NCI-H524 treated with DMSO at 0.1 percent for 48 hours (cell line): ENCODE data around the gene SAMHD1.
A peak's percentile ranks its signal among the peaks of the same experiment; 100 is the strongest.
"Not testable (repeated sequence)": the region's sequence is repeated elsewhere in the genome, so short reads cannot be mapped to it uniquely, and the experiment has no call there.

Source experiments
- DNase-seq: peaks from one replicate; lab custom pipeline; 2025; lab: John Stamatoyannopoulos, UW

The SAMHD1 gene

DNA sequence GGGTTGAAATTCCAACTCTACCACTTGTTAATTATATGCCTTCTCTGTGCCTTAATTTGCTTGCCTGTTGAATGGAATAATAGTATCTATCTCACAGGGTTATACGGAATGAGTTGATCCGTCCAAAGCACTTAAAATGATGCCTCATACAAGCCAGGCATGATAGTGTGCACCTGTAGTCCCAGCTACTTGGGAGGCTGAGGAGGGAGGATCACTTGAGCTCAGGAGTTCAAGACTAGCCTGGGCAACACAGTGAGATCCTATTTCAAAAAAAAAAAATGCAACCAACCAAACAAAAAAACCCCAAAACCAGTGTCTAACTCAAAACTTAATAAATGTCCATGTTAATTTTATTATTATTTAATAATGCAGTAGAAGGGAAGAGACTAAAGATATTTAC, 35.3 kb downstream of the SAMHD1 start:
- DNase-seq = no peak

DNA sequence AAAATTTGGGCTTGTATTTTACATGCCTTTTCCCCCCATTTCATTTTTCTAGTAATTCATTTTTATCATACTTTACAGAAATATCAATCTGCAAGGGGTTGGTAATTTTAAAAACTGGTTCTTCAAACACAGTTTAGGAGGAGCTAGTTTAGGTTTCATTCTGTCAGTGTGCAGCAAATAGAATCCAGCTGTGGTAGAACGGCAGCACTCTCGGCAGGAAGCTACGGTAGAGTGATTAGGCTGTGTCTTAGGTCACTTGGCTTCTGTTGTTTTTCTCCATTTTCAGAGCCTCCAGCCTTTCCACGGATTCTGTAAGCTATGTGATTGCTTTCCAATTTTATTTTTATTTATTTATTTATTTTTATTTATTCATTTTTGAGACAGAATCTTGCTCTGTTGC, 42.9 kb downstream of the SAMHD1 start:
- no peak for DNase-seq

DNA sequence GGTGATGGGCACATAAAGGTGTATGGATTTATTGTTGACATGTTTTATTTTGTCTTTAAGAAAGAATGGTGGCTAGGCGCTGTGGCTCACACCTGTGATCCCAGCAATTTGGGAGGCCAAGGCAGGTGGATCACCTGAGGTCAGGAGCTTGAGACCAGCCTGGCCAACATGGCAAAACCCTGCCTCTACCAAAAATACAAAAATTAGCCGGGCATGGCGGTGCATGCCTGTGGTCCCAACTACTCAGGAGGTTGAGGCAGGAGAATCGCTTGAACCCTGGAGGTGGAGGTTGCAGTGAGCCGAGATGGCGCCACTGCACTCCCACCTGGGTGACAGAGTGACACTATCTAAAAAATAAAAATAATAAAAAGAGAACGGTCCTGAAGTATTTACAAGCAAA, 45.4 kb downstream of the SAMHD1 start:
- not testable (repeated sequence) for DNase-seq

DNA sequence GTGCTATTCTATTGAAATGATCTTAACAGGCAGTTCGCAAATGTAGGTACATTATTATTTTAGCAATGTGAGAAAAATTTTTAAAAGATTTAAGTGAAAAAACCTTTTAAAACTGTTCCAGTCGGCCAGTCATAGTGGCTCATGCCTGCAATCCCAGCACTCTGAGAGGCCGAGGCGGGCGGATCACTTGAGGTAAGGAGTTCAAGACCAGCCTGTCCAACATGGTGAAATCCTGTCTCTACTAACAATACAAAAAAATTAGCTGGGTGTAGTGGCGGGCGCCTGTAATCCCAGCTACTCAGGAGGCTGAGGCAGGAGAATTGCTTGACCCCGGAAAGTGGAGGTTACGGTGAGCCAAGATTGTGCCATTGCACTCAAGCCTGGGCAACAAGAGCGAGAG, 45.9 kb downstream of the SAMHD1 start:
- not testable (repeated sequence) for DNase-seq

DNA sequence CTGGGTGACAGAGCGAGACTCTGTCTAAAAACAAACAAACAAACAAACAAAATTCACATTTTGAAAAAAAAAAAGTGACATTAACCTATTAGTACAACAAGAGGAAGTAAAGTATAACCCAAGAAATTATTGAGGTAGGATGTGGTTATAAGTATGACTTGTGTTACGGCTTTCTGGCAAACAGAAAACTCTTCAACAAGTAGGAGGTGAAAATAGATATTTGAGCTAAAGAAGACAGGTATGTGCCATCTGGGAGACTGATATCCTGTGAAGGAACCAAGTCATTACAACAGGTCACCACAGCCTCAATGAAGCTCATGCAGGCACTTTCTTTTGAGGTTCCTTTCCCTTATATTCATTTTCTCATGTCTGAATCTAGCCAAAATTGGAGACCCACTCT, 46.8 kb downstream of the SAMHD1 start:
- no peak for DNase-seq

DNA sequence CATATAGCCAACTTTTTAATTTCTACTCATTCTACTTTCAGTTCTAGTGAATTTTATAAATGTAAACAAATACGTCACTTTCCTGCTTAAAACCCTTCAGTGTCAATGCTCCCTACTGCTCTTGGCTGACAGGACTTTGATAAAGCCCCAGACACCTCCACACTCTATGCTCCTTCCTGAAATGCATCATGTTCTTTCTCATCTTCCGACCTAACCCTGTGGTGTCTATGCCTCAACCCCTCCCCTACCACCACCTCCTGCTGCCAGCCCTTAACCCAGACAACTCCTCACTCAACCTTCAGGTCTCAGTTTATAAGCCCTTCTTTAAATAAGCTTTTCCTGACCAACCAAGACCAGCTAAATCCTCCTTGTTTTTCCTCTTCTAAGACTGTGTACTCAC, 56.5 kb downstream of the SAMHD1 start:
- no peak for DNase-seq

DNA sequence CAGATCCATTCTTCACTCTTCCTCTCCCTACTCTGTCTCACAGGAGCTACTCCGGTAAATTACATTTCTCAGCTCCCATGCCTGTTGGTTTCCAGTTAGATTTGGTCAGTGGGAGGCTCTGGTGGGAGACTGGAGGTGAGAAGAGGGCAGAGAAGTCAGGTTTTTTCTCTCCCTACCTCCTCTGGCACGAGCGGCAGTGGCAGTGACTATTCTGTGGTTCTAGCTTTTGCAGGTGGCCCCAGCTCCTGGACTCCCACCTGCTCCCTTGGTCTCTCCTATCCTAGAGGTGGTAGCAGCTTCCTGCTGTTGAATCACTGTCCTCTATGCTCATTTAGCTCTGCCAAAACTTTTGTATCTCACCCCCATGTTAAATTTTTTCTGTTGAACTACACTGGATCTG, 57.7 kb downstream of the SAMHD1 start:
- DNase-seq = no peak

DNA sequence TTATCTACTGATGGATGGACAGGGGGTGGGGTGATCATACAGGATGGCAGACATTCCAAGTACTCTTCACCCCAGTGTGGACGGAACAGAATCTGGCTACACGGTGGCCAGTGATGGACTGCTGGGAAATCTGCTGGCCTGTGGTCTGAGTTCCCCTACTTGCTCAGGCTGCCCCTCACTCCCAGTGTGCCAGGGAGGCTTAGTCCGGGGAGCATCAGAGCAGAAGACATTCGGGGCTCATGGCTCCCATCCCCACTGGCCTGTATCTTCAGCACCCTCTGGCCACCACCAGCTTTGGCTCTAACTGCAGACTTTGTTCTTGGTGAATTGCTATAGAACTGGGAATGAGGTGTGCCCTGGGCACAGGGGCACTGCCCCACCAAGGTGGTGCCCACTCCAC, 60.3 kb downstream of the SAMHD1 start:
- DNase-seq = no peak

DNA sequence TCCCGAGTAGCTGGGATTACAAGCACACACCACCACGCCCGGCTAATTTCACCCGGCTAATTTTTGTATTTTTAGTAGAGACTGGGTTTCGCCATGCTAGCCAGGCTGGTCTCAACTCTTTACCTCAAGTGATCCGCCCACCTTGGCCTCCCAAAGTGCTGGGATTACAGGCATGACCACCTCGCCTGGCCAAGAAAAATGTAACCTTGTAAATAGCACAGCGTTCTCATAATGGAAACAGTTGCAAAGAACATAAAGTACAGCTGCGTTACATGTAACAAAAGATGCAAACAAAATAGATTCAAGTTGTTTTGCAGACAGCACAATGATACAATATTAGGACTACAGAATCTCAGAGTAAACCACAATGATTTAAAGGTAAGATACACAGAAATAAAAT, 60.9 kb downstream of the SAMHD1 start:
- DNase-seq = no peak

DNA sequence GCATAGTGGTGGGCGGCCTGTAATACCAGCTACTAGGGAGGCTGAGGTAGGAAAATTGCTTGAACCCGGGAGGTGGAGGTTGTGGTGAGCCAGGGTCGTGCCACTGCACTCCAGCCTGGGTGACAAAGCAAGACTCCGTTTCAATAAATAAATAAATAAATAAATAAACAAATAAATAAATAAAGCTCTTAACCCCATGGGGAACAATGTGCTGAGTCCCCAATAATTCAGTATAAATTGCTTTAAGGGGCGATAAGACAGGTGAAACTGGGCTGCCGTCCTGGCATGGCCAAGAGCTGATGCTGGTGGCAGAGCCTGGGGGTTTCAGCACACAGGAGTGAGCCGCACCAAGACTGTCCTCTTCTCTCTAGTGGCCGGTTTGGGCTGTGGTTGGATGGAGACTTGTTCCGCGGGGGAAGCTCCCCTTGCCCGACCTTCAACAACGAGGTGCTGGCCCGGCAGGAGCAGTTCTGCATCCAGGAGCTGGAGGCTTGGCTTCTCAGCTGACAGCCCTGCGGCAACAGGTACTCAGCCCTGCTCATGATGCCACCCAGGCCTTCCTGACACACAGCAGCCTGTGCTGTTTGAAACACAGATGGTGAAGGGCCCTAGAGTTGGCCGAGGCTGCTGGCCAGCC, 62.5 kb downstream of the SAMHD1 start:
- no peak for DNase-seq

DNA sequence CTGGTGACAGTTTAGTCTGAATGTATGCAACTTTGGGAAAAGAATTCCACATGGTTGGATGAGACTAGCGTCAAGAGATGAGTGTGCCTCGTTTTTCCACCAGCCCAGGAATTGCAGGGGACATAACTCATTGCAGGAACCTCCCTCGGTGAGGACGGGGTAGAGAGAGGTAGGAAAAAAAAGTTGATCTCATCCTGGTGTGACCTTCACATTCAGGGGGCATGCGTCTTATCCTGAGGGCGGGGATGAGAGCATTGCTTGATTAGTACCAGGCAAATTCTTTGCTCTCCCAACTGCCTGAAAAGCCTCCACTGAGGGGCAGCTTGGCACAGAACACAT, 63.8 kb downstream of the SAMHD1 start:
- no peak for DNase-seq

DNA sequence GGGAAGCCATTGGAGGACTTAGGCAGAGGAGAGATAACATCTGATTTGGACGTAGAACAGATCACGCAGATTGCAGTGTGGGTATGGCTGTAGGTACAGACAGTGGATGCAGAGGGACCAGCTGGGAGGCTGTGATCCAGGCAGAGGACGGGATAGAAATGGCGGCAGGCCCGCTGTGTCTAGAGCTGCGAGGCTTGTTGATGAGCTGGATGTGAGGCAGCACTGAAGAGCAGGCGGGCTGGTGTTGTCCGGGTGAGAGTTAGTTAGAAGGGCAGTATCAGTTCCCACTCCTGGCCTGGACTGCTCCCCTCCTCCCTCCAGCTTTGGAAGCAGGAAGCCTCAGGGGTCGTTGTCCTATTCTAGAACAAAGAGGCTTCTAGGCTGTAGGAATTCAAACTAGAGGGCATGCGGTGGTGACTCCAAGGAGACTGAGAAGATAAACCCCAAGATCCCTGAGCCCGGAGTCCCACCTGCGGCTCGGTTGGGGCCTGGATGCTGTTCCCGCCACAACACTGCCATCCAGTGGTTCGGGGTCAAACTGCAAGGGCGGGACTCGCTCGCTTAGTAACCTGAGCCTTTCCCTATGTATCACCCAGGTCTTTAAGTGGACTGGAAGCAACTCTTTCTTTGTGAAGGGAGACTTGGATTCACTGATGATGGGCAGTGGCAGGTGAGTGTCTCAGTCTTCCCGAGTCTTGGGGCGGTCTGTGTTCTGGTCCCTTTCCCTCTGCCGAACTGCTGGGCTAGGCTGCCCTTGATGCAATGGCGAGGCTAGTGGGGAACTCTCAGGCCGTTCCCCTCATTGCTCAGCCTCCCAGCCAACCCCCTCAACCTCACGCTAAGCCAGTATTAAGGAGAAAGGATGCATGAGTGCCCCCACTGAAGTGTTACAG, 64.4 kb downstream of the SAMHD1 start:
- peak; percentile 52 for DNase-seq

DNA sequence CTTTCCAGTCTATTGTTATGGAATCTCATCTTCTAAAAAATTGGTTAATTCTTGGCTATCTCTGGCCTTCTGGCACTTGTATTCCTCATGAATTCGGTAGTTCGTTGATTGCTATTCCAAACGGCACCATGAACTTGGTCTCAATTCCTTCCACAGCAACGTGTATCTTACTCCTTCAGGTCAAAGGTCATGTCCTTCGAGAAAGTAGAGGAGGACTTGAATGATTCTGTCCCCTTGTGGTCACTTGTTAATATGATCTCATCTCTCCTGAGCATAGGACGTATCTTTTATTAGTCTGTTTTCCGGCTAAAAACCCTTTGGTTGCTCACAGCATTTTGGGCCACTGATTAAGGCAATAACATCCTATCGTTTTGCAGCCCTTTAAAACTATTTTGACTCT, 66.2 kb downstream of the SAMHD1 start:
- DNase-seq = no peak

DNA sequence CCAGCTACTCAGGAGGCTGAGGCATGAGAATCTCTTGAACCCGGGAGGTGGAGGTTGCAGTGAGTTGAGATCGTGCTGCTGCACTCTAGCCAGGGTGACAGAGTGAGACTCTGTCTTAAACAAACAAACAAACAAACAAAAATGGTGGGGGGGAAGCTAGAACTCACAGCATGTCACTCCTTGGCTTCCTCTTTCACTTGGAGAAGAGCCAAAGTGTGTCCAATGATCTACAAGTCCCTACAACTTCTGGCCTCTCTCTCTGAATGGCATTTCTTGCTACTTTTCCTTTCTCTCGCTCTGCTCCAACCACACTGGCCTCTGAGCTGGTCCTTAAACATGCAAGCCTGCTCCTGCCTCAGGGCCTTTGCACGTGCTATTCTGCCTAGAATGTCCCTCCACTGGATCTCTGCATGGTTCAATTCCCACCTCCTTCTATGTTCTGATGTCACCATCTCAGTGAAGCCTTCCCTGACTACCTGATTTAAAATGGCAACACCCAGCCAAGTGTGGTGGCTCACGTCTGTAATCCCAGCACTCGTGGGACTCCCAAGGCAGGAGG, 67.5 kb downstream of the SAMHD1 start:
- DNase-seq = no peak

DNA sequence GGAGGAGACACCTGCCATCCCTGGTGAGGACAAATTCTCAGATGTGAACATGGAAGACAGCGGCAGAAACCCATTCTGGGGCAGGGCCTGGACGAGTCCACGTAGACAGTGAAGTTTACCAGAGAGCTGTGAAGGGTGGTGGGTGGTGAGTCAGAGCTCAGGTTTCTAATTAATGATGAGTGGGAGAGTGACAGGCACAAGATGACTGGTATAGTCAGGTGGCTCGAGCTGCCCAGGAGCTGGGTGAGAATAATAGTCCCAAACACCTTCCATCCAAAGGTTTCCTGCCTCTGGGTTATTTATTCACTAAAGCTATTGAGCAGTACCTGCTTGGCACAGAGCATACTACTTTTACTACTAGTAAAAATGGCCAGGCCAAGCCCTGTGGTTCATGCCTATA, 69.6 kb downstream of the SAMHD1 start:
- no peak for DNase-seq

DNA sequence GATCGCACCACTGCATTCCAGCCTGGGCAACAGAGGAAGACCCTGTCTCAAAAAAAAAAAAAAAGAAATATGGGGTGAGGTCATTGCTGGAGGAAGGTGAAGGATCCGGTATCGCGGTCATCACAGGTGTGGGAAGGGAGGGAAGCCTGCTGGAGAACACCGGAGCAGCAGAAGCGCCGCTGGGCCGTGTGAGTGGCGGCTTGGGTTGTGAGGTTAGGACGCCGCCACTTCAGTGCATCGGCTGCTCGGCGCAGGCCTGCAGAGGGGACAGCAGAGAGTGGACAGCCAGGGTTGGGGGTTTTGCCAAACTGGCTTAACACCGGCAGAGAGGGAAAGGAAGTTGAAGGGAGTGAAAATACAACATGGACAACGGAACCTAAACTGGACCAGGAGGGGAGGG, 70.2 kb downstream of the SAMHD1 start:
- no peak for DNase-seq

DNA sequence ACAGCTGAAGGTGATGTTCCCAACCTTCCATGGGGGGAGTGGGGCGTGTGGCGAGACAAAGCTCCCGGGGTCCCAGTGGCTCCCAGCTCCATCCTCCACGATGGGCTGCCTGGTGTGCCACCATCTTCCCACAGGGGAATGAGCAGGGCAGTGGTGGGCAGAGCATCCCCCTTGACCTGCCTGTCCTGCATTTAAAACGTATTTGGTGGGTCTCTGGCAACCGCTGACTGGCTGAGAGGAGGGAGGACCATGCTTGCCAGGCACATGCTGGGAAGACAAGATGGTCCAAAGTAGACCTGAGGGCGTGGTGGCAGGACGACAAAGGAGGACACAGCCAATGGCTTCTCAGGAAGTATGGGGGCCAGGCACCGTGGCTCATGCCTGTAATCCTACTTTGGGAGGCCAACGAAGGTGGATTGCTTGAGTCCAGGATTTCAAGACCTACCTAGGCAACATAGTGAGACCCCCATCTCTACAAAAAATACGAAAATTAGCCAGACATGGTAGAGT, 70.7 kb downstream of the SAMHD1 start:
- no peak for DNase-seq

DNA sequence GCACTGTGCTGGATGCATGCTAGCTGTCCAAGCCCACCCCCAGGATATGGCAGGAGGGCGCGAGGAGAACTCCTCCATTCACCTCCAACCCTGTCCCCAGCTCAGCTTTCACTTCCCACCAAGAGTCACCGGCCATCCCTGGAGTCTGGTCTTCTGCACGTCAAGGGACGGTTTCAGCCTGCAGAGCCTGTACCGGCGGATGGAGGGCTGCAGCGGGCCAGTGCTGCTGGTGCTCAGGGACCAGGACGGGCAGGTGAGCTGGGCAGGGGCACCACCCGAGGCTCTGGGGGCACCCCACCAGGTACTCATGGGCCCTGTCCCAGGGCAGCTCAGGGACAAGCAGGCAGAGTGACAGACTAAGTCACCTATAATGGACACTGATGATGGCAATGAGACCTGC, 72.6 kb downstream of the SAMHD1 start:
- no peak for DNase-seq

DNA sequence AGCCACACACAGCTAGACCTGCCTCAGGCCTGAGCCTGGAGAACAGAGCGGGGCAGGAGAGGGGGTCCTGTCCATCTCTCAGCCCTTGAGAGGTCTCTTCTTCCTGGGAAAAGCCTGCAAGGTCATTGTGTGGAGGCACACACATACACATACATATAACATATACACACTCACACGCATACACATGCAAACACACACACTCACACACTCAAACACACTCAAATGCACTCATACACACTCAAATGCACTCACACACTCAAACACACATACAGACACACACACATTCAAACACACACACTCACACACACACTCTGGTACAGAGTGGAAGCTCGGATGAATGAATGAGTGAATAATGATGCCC, 75.1 kb downstream of the SAMHD1 start:
- no peak for DNase-seq

DNA sequence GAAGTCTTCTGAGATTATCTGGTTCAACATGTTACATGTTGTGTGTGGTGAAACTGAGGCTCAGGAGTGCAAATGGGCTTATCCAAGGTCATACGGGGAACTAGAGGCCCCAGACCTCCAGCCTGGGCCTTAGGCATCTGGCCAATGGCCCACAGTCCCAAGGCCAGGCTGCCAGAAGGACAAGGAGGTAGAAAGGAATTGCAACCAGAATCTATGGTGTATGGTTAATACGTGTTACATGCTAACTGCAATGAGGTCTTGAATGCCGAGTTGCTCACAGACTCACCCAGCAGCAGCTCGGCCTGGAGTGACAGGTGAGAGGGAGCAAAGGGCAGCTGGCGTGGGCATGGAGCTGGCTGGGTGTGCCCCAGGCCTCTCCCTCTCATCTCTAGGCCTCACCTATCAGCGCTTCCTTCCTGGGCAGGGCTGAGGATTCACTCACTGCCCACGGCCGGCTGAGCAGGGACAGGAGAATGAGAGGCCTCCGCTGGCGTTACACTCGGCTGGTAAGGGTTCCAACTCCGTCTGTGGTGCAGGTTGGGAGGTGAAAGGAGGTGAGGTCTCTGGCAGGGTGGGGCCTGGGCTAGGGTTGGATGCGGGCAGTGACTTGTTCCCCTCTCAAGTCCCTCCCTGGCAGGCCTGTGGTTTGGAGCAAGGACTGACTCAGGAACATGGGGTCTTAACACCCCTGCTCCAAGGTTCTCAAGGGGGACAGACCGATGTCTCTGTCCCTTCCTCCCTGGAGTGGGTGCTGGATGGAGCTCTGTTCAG, 75.6 kb downstream of the SAMHD1 start, which contains the start of gene TLDC2:
Gene TLDC2, plus strand, starts transcription at position 437 of the 771 bp plus-strand sequence. Its CDS starts 37 bp downstream, at position 474.
- DNase-seq = no peak

DNA sequence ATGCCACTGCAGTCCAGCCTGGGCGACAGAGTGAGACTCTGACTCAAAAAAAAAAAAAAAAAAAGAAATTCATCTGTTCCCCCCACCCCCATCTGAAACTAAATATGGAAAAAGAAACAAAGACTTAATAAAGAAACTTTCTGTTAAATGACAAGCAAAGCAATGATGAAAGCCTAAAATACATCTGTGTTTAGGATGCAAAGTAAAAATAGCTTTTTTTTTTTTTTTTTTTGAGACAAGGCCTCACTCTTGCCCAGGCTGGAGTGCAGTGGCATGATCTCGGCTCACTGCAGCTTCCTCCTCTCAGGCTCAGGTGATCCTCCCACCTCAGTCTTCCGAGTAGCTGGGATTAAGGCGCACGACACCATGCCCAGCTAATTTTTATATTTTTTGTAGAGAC, 76.4 kb downstream of the SAMHD1 start:
- not testable (repeated sequence) for DNase-seq

DNA sequence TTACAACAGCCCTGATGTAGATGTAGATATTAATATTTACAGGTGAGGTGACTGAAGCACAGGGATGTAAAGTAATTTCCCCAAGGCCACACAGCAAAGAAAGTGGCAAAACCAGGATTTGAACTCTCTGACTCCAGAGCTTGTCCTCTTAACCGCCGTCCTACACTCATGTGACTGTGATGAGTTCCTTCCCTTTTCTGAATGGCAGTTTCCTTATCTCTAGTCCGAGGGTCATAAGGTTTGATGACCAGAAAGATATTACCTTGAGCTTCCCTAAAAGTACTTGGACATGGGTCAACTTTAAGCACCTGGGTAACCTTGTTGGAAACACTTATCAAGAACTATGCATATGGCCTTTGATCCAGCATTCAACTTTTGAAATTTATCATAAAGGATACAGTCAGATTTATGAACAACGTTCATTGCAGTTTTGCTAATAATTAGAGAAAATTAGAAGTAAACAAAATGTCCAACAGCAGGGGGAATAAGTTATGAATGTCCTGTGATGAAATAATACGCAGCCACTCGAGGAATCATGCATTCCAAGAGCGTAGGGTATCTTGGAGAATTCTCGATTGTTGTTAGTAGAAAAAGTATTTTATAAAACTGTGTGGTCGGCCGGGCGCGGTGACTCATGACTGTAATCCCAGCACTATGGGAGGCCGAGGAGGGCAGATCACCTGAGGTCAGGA, 77.9 kb downstream of the SAMHD1 start:
- DNase-seq = no peak
